IMR-90 (cell line): ENCODE results near the gene YTHDF2. TPM values are rescaled to one million over a fixed set of nuclear protein-coding genes. Genes with fewer than 3 reads are reported as not detected.

Source experiments
- ATAC-seq: fragments of 200-7000 bp; cut with Tn5 transposase; 2 replicates; pipeline ENCODE4 v1.9.1; 2020; ENCODE audit warnings: low read depth, mild to moderate bottlenecking, moderate library complexity
- BruUV-seq: library from RNA; stranded (reverse); fragments of 400-500 nt; replicated peaks from 2 replicates; lab custom pipeline; 2021; lab: Mats Ljungman, UMichigan
- CTCF ChIA-PET: fragments of 300-600 bp; formaldehyde crosslinking; extraction: SDS; loops from one replicate; lab custom pipeline; 2021; ENCODE audit warnings: antibody characterized with exemption; lab: Yijun Ruan, JAX
- POLR2A ChIA-PET: fragments of 300-600 bp; sonication (Branson Sonifier 250); formaldehyde crosslinking; loops from one replicate; lab custom pipeline; 2022; ENCODE audit warnings: antibody characterized with exemption; ENCODE audit not compliant: unreplicated experiment; lab: Charles Lee
- DNase-seq: peaks from one replicate; pipeline ENCODE4 v3.0.0; 2013
- H2AFZ ChIP-seq: replicated peaks from 2 replicates; pipeline ENCODE3; 2013; ENCODE audit warnings: low read length, mild to moderate bottlenecking; ENCODE audit not compliant: poor library complexity
- H2AK5ac ChIP-seq: 2 replicates; pipeline ENCODE4 v1.6.1; 2013; ENCODE audit warnings: low read depth, low read length, inconsistent platforms
- H2AK9ac ChIP-seq: replicated peaks from 2 replicates; pipeline ENCODE3; 2013; ENCODE audit warnings: mild to moderate bottlenecking, low read depth, low read length, moderate library complexity; ENCODE audit not compliant: poor library complexity
- H2BK120ac ChIP-seq: 2 replicates; pipeline ENCODE4 v1.6.1; 2013; ENCODE audit warnings: low read depth, low read length, inconsistent platforms
- H2BK15ac ChIP-seq: 3 replicates; pipeline ENCODE4 v1.6.1; 2013; ENCODE audit warnings: low read depth, low read length, inconsistent platforms
- H2BK20ac ChIP-seq: 2 replicates; pipeline ENCODE4 v1.6.1; 2013; ENCODE audit warnings: low read depth, mild to moderate bottlenecking, inconsistent platforms, low read length, moderate library complexity
- H2BK5ac ChIP-seq: 2 replicates; pipeline ENCODE4 v1.6.1; 2013; ENCODE audit warnings: mild to moderate bottlenecking, low read depth, low read length, inconsistent platforms; ENCODE audit not compliant: poor library complexity, severe bottlenecking
- H3K14ac ChIP-seq: replicated peaks from 2 replicates; pipeline ENCODE4 v1.6.1; 2013; ENCODE audit warnings: low read depth, low read length, inconsistent platforms
- H3K18ac ChIP-seq: 2 replicates; pipeline ENCODE4 v1.6.1; 2013; ENCODE audit warnings: low read depth, low read length, control low read depth
- H3K23ac ChIP-seq: 2 replicates; pipeline ENCODE4 v1.6.1; 2013; ENCODE audit warnings: low read depth, low read length, inconsistent platforms
- H3K27ac ChIP-seq: 2 replicates; pipeline ENCODE4 v1.5.1; 2013; ENCODE audit warnings: mild to moderate bottlenecking, control low read depth, low read length; ENCODE audit not compliant: insufficient read depth
- H3K27me3 ChIP-seq: 2 replicates; pipeline ENCODE4 v1.6.1; 2013; ENCODE audit warnings: low read length; ENCODE audit not compliant: control insufficient read depth, insufficient read depth
- H3K36me3 ChIP-seq: 2 replicates; pipeline ENCODE4 v1.6.1; 2013; ENCODE audit warnings: low read length, mixed read lengths; ENCODE audit not compliant: control insufficient read depth, insufficient read depth
- H3K4ac ChIP-seq: 2 replicates; pipeline ENCODE4 v1.6.1; 2013; ENCODE audit warnings: low read depth, low read length, inconsistent platforms
- H3K4me1 ChIP-seq: 2 replicates; pipeline ENCODE4 v1.6.1; 2013; ENCODE audit warnings: low read length, mixed read lengths; ENCODE audit not compliant: control insufficient read depth, insufficient read depth
- H3K4me2 ChIP-seq: 2 replicates; pipeline ENCODE4 v1.6.1; 2013; ENCODE audit warnings: low read depth, mild to moderate bottlenecking, control low read depth, low read length, moderate library complexity
- H3K4me3 ChIP-seq: 2 replicates; pipeline ENCODE4 v1.5.1; 2013; ENCODE audit warnings: low read depth, mild to moderate bottlenecking, control low read depth, low read length, moderate library complexity; ENCODE audit not compliant: insufficient read depth
- H3K56ac ChIP-seq: 2 replicates; pipeline ENCODE4 v1.6.1; 2013; ENCODE audit warnings: low read length, inconsistent platforms; ENCODE audit not compliant: insufficient read depth; ENCODE audit errors: extremely low read depth
- H3K79me1 ChIP-seq, 2 experiments: 2 replicates each; pipeline ENCODE4 v1.6.1; 2013; ENCODE audit warnings: low read length in 2 of 2, inconsistent platforms in 1 of 2, low read depth in 1 of 2
- H3K9ac ChIP-seq: 2 replicates; pipeline ENCODE4 v1.6.1; 2013; ENCODE audit warnings: low read depth, low read length, control low read depth
- H3K9me1 ChIP-seq: 2 replicates; pipeline ENCODE4 v1.6.1; 2013; ENCODE audit warnings: low read length, inconsistent platforms; ENCODE audit not compliant: insufficient read depth
- H3K9me3 ChIP-seq: 2 replicates; pipeline ENCODE4 v1.6.1; 2013; ENCODE audit warnings: low read length; ENCODE audit not compliant: control insufficient read depth, insufficient read depth
- H4K20me1 ChIP-seq: 2 replicates; pipeline ENCODE4 v1.6.1; 2013; ENCODE audit warnings: low read length, inconsistent platforms; ENCODE audit not compliant: insufficient read depth
- H4K5ac ChIP-seq: 2 replicates; pipeline ENCODE4 v1.6.1; 2013; ENCODE audit warnings: mild to moderate bottlenecking, low read depth, low read length, control low read depth
- H4K8ac ChIP-seq, 2 experiments: 2 replicates each; pipeline ENCODE4 v1.6.1; 2013; ENCODE audit warnings: low read depth in 2 of 2, low read length in 2 of 2, control low read depth in 1 of 2, inconsistent platforms in 1 of 2
- H4K91ac ChIP-seq: 2 replicates; pipeline ENCODE4 v1.6.1; 2013; ENCODE audit warnings: low read depth, low read length, inconsistent platforms; ENCODE audit not compliant: insufficient read depth
- BHLHE40 ChIP-seq: fragments of 150-350 bp; IDR thresholded peaks from 2 replicates; pipeline ENCODE4 v1.6.1; 2016; ENCODE audit warnings: mild to moderate bottlenecking, low read depth, low read length
- CEBPB ChIP-seq: IDR thresholded peaks from 2 replicates; pipeline ENCODE4 v1.6.1; 2012; ENCODE audit warnings: low read depth, low read length, improper control_type of control experiment
- CHD1 ChIP-seq: IDR thresholded peaks from 2 replicates; pipeline ENCODE4 v1.6.1; 2012; ENCODE audit warnings: low read depth, low read length, improper control_type of control experiment
- MAFK ChIP-seq: IDR thresholded peaks from 2 replicates; pipeline ENCODE4 v1.6.1; 2012; ENCODE audit warnings: low read depth, low read length, improper control_type of control experiment
- MAZ ChIP-seq: IDR thresholded peaks from 2 replicates; pipeline ENCODE4 v1.6.1; 2012; ENCODE audit warnings: low read depth, mild to moderate bottlenecking, low read length, improper control_type of control experiment, moderate library complexity, borderline replicate concordance
- MXI1 ChIP-seq: IDR thresholded peaks from 2 replicates; pipeline ENCODE4 v1.6.1; 2012; ENCODE audit warnings: low read depth, mild to moderate bottlenecking, low read length, moderate library complexity, borderline replicate concordance
- POLR2A ChIP-seq: IDR thresholded peaks from 2 replicates; pipeline ENCODE4 v1.6.1; 2012; ENCODE audit warnings: mild to moderate bottlenecking, low read depth, low read length
- RAD21 ChIP-seq: IDR thresholded peaks from 2 replicates; pipeline ENCODE4 v1.6.1; 2012; ENCODE audit warnings: low read length, improper control_type of control experiment
- dilution Hi-C: fragments of 300-500 bp; cut with HindIII; formaldehyde crosslinking; loops from one replicate; pipeline ENCODE4 v1.14.3; 2018; ENCODE audit warnings: low sequenced_read_pairs; ENCODE audit not compliant: unreplicated experiment
- in situ Hi-C: fragments of 300-500 bp; cut with MboI; formaldehyde crosslinking; loops from 3 replicates; pipeline ENCODE4 v1.14.3; 2019; ENCODE audit warnings: low sequenced_read_pairs, inconsistent platforms, mixed read lengths
- intact Hi-C: fragments of 100-400 bp; cut with micrococcal nuclease; formaldehyde crosslinking; loops from 2 replicates; pipeline ENCODE4 v1.10.0; 2022
- microRNA-seq, 2 experiments: library from miRNA; stranded (forward) in 1 of 2; unstranded in 1 of 2; fragments of 10-50 nt in 1 of 2; fragments of <30 nt in 1 of 2; gene quantifications in 1 of 2; microRNA quantifications in 1 of 2; one replicate each; pipeline versions ENCODE3 to v1.1.0; 2013 to 2020; ENCODE audit not compliant: insufficient read depth in 1 of 2, insufficient read length in 1 of 2, unreplicated experiment in 1 of 2
- polyA plus RNA-seq, 3 experiments: library from polyadenylated mRNA; depleted of rRNA; stranded (reverse); fragments of >200 nt; gene quantifications; 2 replicates each; pipeline ENCODE4 v1.2.3, GENCODE V29; 2012; ENCODE audit warnings: low replicate concordance in 1 of 3
- small RNA-seq, 5 experiments: library from RNA; depleted of rRNA; stranded (forward); fragments of <200 nt; gene quantifications; one replicate each; pipeline ENCODE3, GENCODE V24; 2012
- total RNA-seq: library from RNA; depleted of rRNA; stranded (reverse); fragments of >200 nt; gene quantifications from 2 replicates; pipeline ENCODE4 v1.2.3, GENCODE V29; 2012; rRNA removed
- TF ChIP-seq, protein P1 (sequence below): fragments of 150-350 bp; IDR thresholded peaks from 2 replicates; pipeline ENCODE4 v1.6.1; 2017; ENCODE audit warnings: mild to moderate bottlenecking, antibody characterized with exemption, low read length, low read depth

Gene YTHDF2
- total and polyA plus RNA-seq, 2 of the 4 experiments (the other 2 are of a cell fraction): 50.0 to 94.3 TPM

DNA sequence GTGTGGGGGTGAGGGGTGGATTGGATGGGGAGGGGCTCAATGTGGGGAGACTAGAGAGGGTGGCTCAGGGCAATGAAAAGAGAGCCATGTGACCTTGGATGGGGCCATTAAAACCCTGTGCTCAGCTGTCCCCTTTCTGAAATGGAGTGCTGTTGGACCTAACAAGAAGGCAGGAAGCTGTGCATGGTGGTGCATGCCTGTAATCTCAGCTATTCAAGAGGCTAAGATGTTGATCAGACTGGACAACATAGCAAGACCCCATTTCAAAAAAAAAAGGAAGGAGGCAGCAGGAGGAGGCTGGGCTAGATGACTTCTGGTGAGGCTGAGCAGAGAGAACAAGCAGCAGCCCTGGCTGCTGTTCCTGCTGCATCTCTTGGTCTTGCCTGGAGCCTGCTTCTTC is 82.3 kb downstream of the YTHDF2 start:
- H3K4me1 ChIP-seq: no peaks in the 10 kb centered on the region
- H3K9me3 ChIP-seq: no peaks in the 10 kb centered on the region; the same call in 1 of the 2 replicates
- H4K20me1 ChIP-seq: no peaks in the 10 kb centered on the region
- ATAC-seq: no peak
- no peaks in the 10 kb centered on the region for H3K9me1 ChIP-seq
- no peak overlapping the region for H2BK120ac ChIP-seq
- dilution Hi-C loops: no loop called here
- no peak overlapping the region for H3K4ac ChIP-seq
- no peak overlapping the region for H3K4me2 ChIP-seq
- no peak overlapping the region for H4K5ac ChIP-seq
- no peak overlapping the region for H4K91ac ChIP-seq
- no peaks in the 10 kb centered on the region for H3K36me3 ChIP-seq
- H2BK15ac ChIP-seq: no peak overlapping the region
- H3K27ac ChIP-seq: no peak overlapping the region
- no peak overlapping the region for H2AK9ac ChIP-seq
- H3K79me1 ChIP-seq: no peaks in the 10 kb centered on the region
- no peak overlapping the region for H2BK20ac ChIP-seq
- H3K23ac ChIP-seq: no peak overlapping the region
- POLR2A ChIA-PET: no interaction called here
- no peak overlapping the region for H3K18ac ChIP-seq
- BruUV-seq: no TSS peak
- peaks cover 58% of the 10 kb centered on the region for H3K27me3 ChIP-seq
- no peak overlapping the region for H4K8ac ChIP-seq
- TF ChIP-seq MAFK: no peak
- TF ChIP-seq BHLHE40: no peak
- TF ChIP-seq CEBPB: no peak
- TF ChIP-seq CHD1: no peak
- TF ChIP-seq POLR2A: no peak
- TF ChIP-seq, protein P1, sequence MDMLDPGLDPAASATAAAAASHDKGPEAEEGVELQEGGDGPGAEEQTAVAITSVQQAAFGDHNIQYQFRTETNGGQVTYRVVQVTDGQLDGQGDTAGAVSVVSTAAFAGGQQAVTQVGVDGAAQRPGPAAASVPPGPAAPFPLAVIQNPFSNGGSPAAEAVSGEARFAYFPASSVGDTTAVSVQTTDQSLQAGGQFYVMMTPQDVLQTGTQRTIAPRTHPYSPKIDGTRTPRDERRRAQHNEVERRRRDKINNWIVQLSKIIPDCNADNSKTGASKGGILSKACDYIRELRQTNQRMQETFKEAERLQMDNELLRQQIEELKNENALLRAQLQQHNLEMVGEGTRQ: no peak
- TF ChIP-seq RAD21: no peak
- no peak for TF ChIP-seq MAZ
- TF ChIP-seq MXI1: no peak
- no peak overlapping the region for H3K14ac ChIP-seq
- DNase-seq: no peak
- H3K56ac ChIP-seq: no peak overlapping the region
- H3K4me3 ChIP-seq: no peak overlapping the region
- H2AFZ ChIP-seq: no peak overlapping the region
- H2BK5ac ChIP-seq: no peak overlapping the region
- CTCF ChIA-PET: no interaction called here
- intact Hi-C loops: no loop called here
- no peak overlapping the region for H3K9ac ChIP-seq
- in situ Hi-C loops: no loop called here
- no peak overlapping the region for H2AK5ac ChIP-seq

Small RNA genes within 50 kb of the gene (microRNA-seq; reads per million reads assigned to microRNA genes)
- gene RF00422 (ENCODE audit: insufficient read depth, insufficient read length): not detected

Small RNA genes within 50 kb of the gene (small RNA-seq; reads per million reads assigned to genes)
- gene RF00422: 0 reads per million in 5 experiments

Other genes starting within 250 kb of the YTHDF2 start
- gene RCC1, start 230.9 kb upstream of the YTHDF2 start, total RNA-seq: 33.9 and 43.9 TPM in 2 replicates
- gene RCC1, start 230.9 kb upstream of the YTHDF2 start, polyA plus RNA-seq (2012; rRNA removed): 28.7 and 33.2 TPM in 2 replicates
- gene TRNAU1AP, start 183.9 kb upstream of the YTHDF2 start, total RNA-seq: 23.8 and 25.3 TPM in 2 replicates
- gene TRNAU1AP, start 183.9 kb upstream of the YTHDF2 start, polyA plus RNA-seq (2012; rRNA removed): 23.3 and 24.1 TPM in 2 replicates
- gene RAB42, start 144.7 kb upstream of the YTHDF2 start, total RNA-seq: 0.83 and 0.90 TPM in 2 replicates
- gene RAB42, start 144.7 kb upstream of the YTHDF2 start, polyA plus RNA-seq (2012; rRNA removed): 0.36 and 0.77 TPM in 2 replicates
- 31.7 and 39.7 TPM in 2 replicates for gene TAF12, start 93.9 kb upstream of the YTHDF2 start, total RNA-seq
- gene TAF12, start 93.9 kb upstream of the YTHDF2 start, polyA plus RNA-seq (2012; rRNA removed): 25.1 and 28.8 TPM in 2 replicates
- under 0.01 TPM in 1 of 2 replicates, not detected in the other for gene RNU11, start 88.3 kb upstream of the YTHDF2 start, total RNA-seq
- not detected in 2 replicates for gene RNU11, start 88.3 kb upstream of the YTHDF2 start, polyA plus RNA-seq (2012; rRNA removed)
- 7.9 and 8.6 TPM in 2 replicates for gene GMEB1, start 68.2 kb upstream of the YTHDF2 start, total RNA-seq
- gene GMEB1, start 68.2 kb upstream of the YTHDF2 start, polyA plus RNA-seq (2012; rRNA removed): 6.2 and 7.1 TPM in 2 replicates
- gene OPRD1, start 75.2 kb downstream of the YTHDF2 start, total RNA-seq: under 0.01 TPM in 2 replicates
- not detected in 2 replicates for gene OPRD1, start 75.2 kb downstream of the YTHDF2 start, polyA plus RNA-seq (2012; rRNA removed)
- gene EPB41, start 177.6 kb downstream of the YTHDF2 start, total RNA-seq: 8.1 and 10.0 TPM in 2 replicates
- 3.1 and 4.6 TPM in 2 replicates for gene EPB41, start 177.6 kb downstream of the YTHDF2 start, polyA plus RNA-seq (2012; rRNA removed)